Body of pancreas (tissue), 4 donors: Measurements from ENCODE around the gene PLAGL2.

Experiments used
- POLR2A ChIP-seq, 3 donors: fragments of 450-650 bp; IDR thresholded peaks; one replicate each; pipeline ENCODE4 v1.6.1; 2016; ENCODE audit warnings: antibody characterized with exemption in 3 of 3, mild to moderate bottlenecking in 2 of 3
- TF ChIP-seq, protein P1 (sequence below), 7 experiments: fragments of 450-650 bp in 4 of 7; fragments of 200-600 bp in 3 of 7; sonication (generic) in 3 of 7; IDR thresholded peaks; one replicate each; pipeline ENCODE4 v1.5.1; 2016 to 2019; ENCODE audit warnings: antibody characterized with exemption in 7 of 7

DNA sequence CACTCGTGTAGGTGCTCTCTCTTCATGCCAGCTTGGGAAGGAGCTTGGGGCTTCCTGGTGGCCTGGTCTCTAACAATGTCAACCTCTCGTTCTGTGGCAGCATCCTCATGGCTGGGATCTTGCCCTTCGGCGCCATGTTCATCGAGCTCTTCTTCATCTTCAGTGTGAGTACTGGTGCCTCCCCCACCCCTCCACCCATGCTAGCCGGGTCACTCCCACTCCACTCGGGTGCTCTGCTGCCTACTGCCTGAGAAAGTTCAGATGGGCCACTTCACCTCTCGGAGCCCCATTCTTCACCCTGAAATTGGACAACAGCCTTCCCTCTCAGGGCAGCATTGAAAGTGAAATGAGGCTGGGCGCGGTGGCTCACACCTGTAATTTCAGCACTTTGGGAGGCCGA is 49.2 kb downstream of the PLAGL2 start:
- no peak for TF ChIP-seq POLR2A (IDR thresholded peaks at IDR 0.05)
- TF ChIP-seq, protein P1, sequence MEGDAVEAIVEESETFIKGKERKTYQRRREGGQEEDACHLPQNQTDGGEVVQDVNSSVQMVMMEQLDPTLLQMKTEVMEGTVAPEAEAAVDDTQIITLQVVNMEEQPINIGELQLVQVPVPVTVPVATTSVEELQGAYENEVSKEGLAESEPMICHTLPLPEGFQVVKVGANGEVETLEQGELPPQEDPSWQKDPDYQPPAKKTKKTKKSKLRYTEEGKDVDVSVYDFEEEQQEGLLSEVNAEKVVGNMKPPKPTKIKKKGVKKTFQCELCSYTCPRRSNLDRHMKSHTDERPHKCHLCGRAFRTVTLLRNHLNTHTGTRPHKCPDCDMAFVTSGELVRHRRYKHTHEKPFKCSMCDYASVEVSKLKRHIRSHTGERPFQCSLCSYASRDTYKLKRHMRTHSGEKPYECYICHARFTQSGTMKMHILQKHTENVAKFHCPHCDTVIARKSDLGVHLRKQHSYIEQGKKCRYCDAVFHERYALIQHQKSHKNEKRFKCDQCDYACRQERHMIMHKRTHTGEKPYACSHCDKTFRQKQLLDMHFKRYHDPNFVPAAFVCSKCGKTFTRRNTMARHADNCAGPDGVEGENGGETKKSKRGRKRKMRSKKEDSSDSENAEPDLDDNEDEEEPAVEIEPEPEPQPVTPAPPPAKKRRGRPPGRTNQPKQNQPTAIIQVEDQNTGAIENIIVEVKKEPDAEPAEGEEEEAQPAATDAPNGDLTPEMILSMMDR (IDR thresholded peaks at IDR 0.05) = no peak
